EH (cell line): Measurements from ENCODE around the gene AGXT.

Source experiments
- DNase-seq: peaks from one replicate; pipeline ENCODE4 v3.0.0-alpha.2; 2015; ENCODE audit warnings: low read depth

Gene AGXT

GRCh38 chr2:240899468-240899865, 30.8 kb downstream of the AGXT start:
- no peak for DNase-seq

GRCh38 chr2:240900141-240900860, 31.7 kb downstream of the AGXT start:
- no peak for DNase-seq

GRCh38 chr2:240901986-240902614, 33.5 kb downstream of the AGXT start:
- DNase-seq, result no peak

GRCh38 chr2:240902615-240903041, 34.0 kb downstream of the AGXT start:
- no peak for DNase-seq

GRCh38 chr2:240903191-240904060, 34.8 kb downstream of the AGXT start:
- no peak for DNase-seq

GRCh38 chr2:240904216-240905175, 35.9 kb downstream of the AGXT start:
- no peak for DNase-seq

- DNase-seq, result no peak
Measured at GRCh38 chr2:240905176-240905781, 36.7 kb downstream of the AGXT start.

GRCh38 chr2:240906141-240906910, 37.7 kb downstream of the AGXT start, which contains the start of gene CROCC2:
TSS of gene CROCC2 (plus strand) at chr2:240906336. CDS start at chr2:240906514, 178 bp downstream.
- DNase-seq, result no peak

GRCh38 chr2:240906911-240907590, 38.4 kb downstream of the AGXT start:
- no peak for DNase-seq

- no peak for DNase-seq
Measured at GRCh38 chr2:240909216-240909974, 40.8 kb downstream of the AGXT start.

- DNase-seq, result peak; percentile 29
Measured at GRCh38 chr2:240911641-240912265, 43.1 kb downstream of the AGXT start.

GRCh38 chr2:240912878-240913809, 44.5 kb downstream of the AGXT start:
- DNase-seq, result peak; percentile 47

GRCh38 chr2:240913810-240914644, 45.4 kb downstream of the AGXT start:
- DNase-seq, result peak; percentile 79

GRCh38 chr2:240914645-240915525, 46.3 kb downstream of the AGXT start:
- no peak for DNase-seq
